Mucosa of stomach (tissue), 1 donor: ENCODE data around the gene NPHP4.

Source experiments
- H3K27me3 ChIP-seq: one replicate; pipeline ENCODE4 v1.7.0; 2013; ENCODE audit warnings: mild to moderate bottlenecking, low read length; ENCODE audit not compliant: control insufficient read depth, insufficient read depth
- H3K36me3 ChIP-seq: one replicate; pipeline ENCODE4 v1.7.0; 2013; ENCODE audit warnings: low read length; ENCODE audit not compliant: control insufficient read depth, insufficient read depth
- H3K4me1 ChIP-seq: one replicate; pipeline ENCODE4 v1.7.0; 2013; ENCODE audit warnings: mild to moderate bottlenecking, low read length; ENCODE audit not compliant: control insufficient read depth, insufficient read depth
- H3K4me3 ChIP-seq: one replicate; pipeline ENCODE4 v1.7.0; 2013; ENCODE audit warnings: low read length
- H3K9ac ChIP-seq: one replicate; pipeline ENCODE4 v1.7.0; 2013; ENCODE audit warnings: mild to moderate bottlenecking, low read length, moderate library complexity
- H3K9me3 ChIP-seq: one replicate; pipeline ENCODE4 v1.7.0; 2013; ENCODE audit warnings: mild to moderate bottlenecking, low read length, moderate library complexity; ENCODE audit not compliant: control insufficient read depth
- donor health status: Pancreatic carcinoma.

NPHP4 gene

DNA sequence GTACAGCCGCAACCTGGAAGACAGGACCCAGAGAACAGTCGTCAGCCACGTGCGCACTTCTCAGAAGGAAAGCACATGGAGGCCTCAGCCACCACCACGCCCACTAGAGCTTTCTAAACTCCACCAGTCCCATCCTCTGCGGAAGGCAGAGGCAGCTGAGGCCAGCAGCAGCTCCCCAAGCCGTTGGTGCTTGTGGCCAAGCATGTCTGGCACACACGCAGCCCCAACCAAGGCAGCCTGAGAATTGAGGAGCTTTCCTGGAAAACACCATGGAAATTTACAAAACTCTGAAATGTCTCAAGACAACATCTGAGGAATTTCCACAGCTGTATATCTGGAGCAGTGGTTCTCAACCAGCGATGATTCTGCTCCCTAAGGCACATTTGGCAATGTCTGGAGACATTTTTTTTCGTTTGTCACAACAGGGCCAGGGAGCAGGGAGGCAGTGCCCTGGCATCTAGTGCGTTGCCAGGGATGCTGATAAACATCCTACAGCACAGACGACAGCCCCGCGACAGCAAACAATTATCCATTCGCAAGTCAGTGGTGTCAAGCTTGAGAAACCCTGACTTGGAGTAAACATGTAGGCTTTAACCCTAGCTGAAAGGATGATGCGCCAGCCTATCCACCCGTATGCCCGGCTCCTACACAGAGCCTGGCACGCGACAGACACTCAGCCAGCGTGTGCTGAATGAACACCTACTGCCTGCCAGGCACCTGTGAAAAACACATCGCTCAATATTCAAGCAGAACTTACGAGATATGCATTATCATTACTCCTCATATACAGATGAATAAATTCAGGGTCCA is 24.7 kb downstream of the NPHP4 start:
- Histone ChIP-seq H3K4me3 (no peak overlapping the region), H3K27me3 (no peaks in the 10 kb centered on the region), H3K36me3 (no peaks in the 10 kb centered on the region), H3K9ac (no peak overlapping the region), H3K4me1 (no peaks in the 10 kb centered on the region), H3K9me3 (no peaks in the 10 kb centered on the region)

DNA sequence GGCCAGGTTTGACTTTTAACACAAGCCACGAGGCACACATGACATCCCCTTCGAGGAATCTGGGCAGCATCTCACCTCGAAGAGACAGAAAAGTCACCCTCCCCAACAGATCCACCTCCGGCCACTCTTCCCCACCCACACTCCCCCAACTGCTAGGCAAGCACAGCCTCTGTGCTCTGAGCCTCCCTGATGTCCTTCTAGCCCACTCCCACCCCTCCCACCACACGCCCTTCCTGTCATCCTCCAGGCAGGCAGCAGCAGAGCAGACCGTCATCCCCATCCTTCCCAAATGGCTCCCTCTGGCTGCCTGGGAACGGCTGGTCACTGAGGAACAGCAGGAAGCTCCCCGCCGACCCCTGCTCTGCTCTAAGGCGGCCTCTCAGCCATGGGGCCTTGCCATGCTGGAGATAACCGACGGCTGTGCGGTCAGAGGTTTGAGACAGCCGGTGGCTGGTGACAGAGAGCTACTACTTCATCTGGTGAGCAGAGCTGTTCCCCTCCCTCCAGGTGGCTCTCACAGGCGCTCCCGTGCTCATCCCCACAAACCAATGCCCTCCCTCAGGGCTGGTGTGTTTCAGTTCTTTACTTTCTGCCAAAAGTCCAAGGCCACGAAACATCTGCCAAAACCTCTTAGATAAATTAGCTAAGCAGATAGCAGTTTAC is 25.6 kb downstream of the NPHP4 start:
- Histone ChIP-seq H3K4me1 (no peaks in the 10 kb centered on the region), H3K36me3 (no peaks in the 10 kb centered on the region), H3K9ac (no peak overlapping the region), H3K27me3 (no peaks in the 10 kb centered on the region), H3K4me3 (no peak overlapping the region), H3K9me3 (no peaks in the 10 kb centered on the region)

DNA sequence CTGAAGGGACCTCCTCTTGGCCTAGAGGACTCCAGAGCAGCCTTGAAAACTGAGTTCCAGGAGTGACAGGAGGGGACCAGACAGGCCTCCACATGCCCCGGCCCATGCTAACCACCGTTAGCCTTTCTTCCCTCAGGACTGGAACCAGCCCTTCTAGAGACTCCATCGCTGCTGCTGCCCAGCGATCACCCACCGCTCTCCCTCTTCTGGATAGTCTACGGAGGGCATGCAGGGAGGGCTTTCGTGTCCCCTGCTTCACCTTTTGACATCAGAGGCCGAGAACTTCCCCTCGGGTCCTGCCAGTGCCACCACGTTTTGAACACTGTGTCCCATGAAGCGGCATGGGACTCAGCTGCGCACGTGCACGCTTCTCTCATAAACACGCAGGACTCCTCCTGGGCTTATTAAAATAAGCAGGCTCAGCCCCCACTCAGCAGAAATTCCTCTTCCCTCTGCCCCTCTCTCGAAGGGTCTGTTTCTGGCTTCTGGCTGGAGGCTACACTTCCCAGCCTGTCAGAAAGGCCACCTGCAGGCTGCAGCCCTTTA is 26.6 kb downstream of the NPHP4 start:
- Histone ChIP-seq H3K9ac (no peak overlapping the region), H3K9me3 (no peaks in the 10 kb centered on the region), H3K27me3 (no peaks in the 10 kb centered on the region), H3K4me1 (no peaks in the 10 kb centered on the region), H3K36me3 (no peaks in the 10 kb centered on the region), H3K4me3 (no peak overlapping the region)

DNA sequence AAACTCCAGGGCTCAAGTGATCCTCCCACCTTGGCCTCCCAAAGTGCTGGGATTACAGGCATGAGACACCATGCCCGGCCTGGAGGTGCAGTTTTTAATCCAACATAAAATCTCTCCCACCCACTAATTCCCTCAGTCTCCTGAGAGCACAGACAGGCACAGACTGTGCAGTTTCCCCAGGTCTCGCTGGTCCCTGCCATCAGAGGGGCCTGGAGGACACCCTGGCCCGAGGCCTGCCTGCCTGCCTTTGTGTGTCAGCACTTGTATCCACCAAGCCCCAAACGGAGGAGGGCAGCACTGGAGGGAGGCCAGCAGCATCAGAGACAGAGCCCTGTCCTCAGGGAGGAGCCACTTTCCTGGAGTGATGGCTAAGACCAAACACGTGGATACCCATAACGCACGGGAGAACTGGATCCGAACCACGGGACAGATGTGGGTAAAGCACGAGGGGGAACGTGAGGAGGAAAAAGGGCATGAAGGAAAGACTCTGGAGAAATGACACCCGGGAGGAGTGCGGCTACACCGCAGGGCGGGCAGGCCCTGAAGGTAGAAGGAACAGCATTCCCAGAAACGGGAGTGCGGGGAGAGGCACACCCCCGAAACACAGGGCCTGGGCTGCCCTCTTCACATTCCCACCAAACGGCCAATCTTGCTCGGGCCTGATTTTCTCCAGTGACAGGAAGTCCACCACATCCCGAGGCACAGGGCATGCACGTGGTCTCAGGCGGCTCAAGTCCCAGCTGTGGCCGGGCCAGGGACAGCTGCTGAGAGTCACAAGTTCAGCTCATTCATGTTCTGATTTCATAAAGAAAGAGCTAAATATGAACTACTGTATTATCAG is 29.7 kb downstream of the NPHP4 start:
- H3K9ac ChIP-seq = no peak overlapping the region
- H3K36me3 ChIP-seq = no peaks in the 10 kb centered on the region
- H3K27me3 ChIP-seq = no peaks in the 10 kb centered on the region
- no peaks in the 10 kb centered on the region for H3K4me1 ChIP-seq
- no peaks in the 10 kb centered on the region for H3K9me3 ChIP-seq
- no peak overlapping the region for H3K4me3 ChIP-seq

DNA sequence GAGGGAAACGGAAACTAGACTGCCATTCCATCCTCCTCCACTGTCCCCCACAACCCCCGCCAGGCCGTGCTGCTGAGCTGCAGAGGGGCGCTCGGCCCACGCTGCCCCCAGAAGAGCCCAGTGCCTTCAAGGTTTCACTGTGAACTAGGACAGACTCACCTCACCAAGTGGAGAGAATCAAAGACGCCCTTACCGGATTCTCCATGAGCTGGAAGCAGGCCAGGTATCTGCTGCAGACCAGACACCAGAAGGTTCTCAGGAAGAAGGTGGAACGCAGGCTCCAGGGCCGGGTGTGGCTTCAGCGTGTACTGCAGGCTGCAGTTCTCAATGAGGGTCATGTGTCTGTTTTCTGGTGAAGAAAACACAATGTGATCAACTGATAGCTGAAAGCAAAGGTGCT is 30.6 kb downstream of the NPHP4 start:
- Histone ChIP-seq H3K9me3 (no peaks in the 10 kb centered on the region), H3K36me3 (no peaks in the 10 kb centered on the region), H3K4me3 (no peak overlapping the region), H3K9ac (no peak overlapping the region), H3K27me3 (no peaks in the 10 kb centered on the region), H3K4me1 (no peaks in the 10 kb centered on the region)

DNA sequence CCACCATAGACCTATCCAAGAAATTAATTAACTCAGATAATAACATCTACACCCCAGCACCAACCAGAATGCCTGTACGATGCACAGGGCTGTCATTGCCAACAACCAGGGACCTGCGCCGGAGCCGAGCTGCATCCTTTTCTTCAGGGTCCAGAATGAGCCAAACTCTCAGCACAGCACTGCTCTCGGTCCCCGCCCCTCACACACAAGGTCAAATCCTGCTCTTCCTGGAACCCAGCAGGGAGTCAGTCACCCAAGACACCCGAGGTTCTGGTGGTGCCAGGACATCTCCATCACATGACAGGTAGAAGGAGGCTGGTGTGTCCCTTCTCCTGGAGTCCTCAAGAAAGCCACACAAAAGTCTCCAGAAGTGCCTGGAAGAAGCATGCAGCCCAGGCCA is 31.9 kb downstream of the NPHP4 start:
- Histone ChIP-seq H3K9ac (no peak overlapping the region), H3K9me3 (no peaks in the 10 kb centered on the region), H3K36me3 (no peaks in the 10 kb centered on the region), H3K27me3 (no peaks in the 10 kb centered on the region), H3K4me3 (no peak overlapping the region), H3K4me1 (no peaks in the 10 kb centered on the region)

DNA sequence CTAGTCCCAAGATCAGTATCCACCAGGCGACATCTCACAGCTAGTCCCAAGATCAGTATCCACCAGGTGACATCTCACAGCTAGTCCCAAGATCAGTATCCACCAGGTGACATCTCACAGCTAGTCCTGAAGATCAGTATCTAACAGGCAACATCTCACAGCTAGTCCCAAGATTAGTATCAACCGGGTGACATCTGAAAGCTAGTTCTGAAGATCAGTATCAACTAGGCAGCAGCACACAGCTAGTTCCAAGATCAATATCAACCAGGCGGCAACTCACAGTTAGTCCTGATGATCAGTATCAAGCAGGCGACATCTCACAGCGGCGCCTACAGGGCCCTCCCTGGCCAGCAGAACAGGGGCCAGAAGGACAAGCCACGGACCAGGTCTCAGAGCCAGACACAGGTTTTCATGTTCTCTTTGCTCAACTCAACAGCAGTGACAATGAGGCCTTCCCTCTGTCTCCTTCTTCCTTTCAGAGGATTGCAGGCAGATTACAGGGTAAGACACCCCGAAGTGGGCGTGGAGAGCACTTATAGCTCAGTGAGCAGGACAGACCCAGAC is 32.5 kb downstream of the NPHP4 start:
- H3K4me1 ChIP-seq = no peaks in the 10 kb centered on the region
- H3K9ac ChIP-seq = no peak overlapping the region
- H3K4me3 ChIP-seq = no peak overlapping the region
- H3K9me3 ChIP-seq = no peaks in the 10 kb centered on the region
- no peaks in the 10 kb centered on the region for H3K27me3 ChIP-seq
- H3K36me3 ChIP-seq = no peaks in the 10 kb centered on the region

DNA sequence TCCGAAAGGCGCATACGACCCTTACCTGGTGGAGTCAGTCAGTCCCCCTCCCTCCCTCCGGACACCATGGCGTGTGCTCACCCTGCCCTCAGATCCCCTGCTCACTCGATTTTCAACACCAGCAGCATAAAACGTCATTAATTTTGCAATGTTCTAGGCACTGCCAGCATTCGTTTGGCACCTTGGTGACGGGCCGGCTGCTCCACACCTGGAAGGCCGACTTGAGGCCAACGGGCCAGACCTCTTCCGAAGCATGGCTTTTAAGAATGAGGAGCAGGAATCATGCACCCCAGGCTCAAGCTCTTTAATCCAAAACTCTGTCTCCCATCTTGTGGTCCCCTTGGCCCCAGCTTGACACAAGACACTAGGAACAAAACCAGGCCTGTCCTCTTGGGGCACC is 33.1 kb downstream of the NPHP4 start:
- Histone ChIP-seq H3K36me3 (no peaks in the 10 kb centered on the region), H3K27me3 (no peaks in the 10 kb centered on the region), H3K9ac (no peak overlapping the region), H3K4me3 (no peak overlapping the region), H3K4me1 (no peaks in the 10 kb centered on the region), H3K9me3 (no peaks in the 10 kb centered on the region)

DNA sequence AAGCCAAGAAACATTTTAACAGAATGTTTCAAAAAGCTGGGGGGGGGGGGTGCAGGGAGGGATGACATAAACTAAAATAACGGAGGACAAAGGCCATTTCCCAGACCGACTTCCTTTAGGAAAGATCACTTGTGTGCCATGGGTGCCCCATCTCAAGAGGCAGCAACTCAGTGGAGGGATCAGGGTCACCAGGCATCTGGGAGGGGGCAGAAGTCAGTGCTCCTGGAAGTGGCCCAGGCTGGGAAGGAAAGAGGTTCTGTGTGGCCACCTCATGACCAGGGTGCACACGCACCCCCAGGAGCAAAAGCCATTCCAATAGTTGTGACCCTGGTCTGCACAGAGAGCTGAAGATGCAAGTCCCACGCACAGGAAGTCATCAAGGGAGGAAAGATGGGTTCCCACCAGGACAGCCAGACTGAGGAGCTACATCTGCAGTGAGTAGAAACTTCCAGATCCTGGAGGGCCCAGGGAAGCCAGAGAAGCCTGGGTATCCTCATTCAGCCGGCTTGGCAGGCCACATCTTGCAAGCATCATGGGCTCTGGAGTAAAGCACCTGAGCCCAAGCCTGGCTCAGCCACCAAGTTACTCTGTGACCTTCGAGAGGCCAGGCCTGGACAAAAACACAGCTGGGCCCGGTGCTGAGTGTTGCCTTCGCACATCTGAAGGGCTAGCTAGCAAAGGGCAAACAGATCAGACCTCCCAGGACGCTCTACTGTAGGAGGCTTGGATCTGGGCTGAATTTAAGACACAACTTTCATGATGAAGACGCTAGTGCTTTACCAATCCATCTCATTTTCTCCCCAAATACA is 36.0 kb downstream of the NPHP4 start:
- no peak overlapping the region for H3K4me3 ChIP-seq
- no peaks in the 10 kb centered on the region for H3K36me3 ChIP-seq
- no peaks in the 10 kb centered on the region for H3K9me3 ChIP-seq
- no peaks in the 10 kb centered on the region for H3K27me3 ChIP-seq
- no peak overlapping the region for H3K9ac ChIP-seq
- no peaks in the 10 kb centered on the region for H3K4me1 ChIP-seq

DNA sequence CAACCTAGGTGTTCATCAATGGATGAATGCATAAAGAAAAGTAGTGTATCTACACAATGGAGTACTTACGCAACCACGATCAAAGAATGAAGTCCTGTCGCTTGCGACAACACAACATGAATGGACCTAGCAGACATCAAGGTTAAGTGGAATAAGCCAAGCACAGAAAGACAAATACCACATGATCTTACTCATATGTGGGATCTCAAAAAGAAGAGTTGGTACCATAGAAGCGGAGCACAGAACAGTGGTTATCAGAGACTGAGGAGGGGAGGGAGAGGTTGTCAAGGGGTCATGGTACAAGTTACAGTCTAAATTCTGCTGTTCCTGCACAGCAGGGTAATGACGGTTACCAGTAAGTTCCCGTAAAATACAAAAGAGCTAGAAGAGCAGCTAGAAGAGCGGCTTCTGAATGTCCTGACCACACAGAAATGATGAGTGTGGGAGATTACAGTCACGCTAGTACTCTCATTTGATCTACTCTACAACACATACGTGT is 36.7 kb downstream of the NPHP4 start:
- no peak overlapping the region for H3K9ac ChIP-seq
- no peaks in the 10 kb centered on the region for H3K27me3 ChIP-seq
- H3K36me3 ChIP-seq = no peaks in the 10 kb centered on the region
- H3K9me3 ChIP-seq = no peaks in the 10 kb centered on the region
- H3K4me1 ChIP-seq = no peaks in the 10 kb centered on the region
- H3K4me3 ChIP-seq = no peak overlapping the region

DNA sequence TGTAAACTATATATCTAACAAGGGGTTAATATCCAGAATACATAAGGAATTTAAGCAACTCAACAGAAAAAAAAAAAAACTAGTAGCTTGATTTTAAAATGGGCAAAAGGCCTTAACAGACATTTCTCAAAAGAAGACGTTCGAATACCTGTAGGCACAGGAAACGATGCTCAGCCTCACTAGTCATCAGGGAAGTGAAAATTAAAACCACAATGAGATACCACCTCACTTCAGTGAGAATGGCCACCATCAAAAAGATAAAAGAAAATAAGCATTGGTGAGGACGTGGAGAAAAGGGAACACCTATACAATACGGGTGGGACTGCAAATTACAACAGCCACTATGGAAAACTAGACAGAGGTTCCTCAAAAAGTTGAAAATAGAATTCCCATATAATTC is 37.3 kb downstream of the NPHP4 start:
- Histone ChIP-seq H3K4me1 (no peaks in the 10 kb centered on the region), H3K9me3 (no peaks in the 10 kb centered on the region), H3K36me3 (no peaks in the 10 kb centered on the region), H3K27me3 (no peaks in the 10 kb centered on the region), H3K9ac (no peak overlapping the region), H3K4me3 (no peak overlapping the region)
